Omental fat pad (tissue), 4 donors: ENCODE data around the gene SAMD15. TPM values are rescaled to one million over a fixed set of nuclear protein-coding genes. Genes with fewer than 3 reads are reported as not detected.
"Not testable (repeated sequence)": the region's sequence is repeated elsewhere in the genome, so short reads cannot be mapped to it uniquely, and the experiment has no call there.

Source experiments
- ATAC-seq: fragments of 150-250 bp; one replicate; pipeline ENCODE4 v1.9.1; 2016; ENCODE audit warnings: mild to moderate bottlenecking, moderate library complexity; ENCODE audit not compliant: low FRiP score
- DNase-seq: peaks from one replicate; pipeline ENCODE4 v3.0.0-alpha.2; 2019; ENCODE audit warnings: low spot score
- total RNA-seq, 4 donors: library from RNA; depleted of rRNA; stranded (reverse); fragments of >200 nt; gene quantifications; one replicate each; pipeline ENCODE4 v1.1.0, GENCODE V29; 2016
- TF ChIP-seq, protein P1 (sequence below), 3 donors: fragments of 450-650 bp; IDR thresholded peaks; one replicate each; pipeline ENCODE4 v1.5.1; 2016 to 2017; ENCODE audit warnings: antibody characterized with exemption in 3 of 3, mild to moderate bottlenecking in 3 of 3, moderate library complexity in 2 of 3

The SAMD15 gene
- total RNA-seq, 4 donors from 2014 or later: 0.25 to 2.2 (median 0.84) TPM; not detected in 1

DNA sequence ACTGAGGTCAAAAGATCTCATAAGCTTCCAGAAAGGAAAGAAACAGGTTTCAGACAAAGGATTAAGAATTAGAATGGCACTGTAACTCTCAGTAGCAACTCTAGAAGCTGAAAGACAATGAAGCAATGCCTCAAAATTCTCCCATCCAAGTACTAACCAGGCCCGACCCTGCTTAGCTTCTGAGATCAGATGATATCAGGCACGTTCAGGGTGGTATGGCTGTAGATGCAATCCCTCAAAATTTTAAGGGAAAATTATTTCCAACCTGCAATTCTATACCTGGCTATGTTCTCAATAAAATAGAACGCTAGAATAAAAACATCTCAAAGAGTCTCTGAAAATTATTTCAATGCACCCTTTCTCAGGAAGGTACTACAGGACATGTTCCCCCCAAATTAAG lies 26.6 kb downstream of the SAMD15 start:
- TF ChIP-seq, protein P1, sequence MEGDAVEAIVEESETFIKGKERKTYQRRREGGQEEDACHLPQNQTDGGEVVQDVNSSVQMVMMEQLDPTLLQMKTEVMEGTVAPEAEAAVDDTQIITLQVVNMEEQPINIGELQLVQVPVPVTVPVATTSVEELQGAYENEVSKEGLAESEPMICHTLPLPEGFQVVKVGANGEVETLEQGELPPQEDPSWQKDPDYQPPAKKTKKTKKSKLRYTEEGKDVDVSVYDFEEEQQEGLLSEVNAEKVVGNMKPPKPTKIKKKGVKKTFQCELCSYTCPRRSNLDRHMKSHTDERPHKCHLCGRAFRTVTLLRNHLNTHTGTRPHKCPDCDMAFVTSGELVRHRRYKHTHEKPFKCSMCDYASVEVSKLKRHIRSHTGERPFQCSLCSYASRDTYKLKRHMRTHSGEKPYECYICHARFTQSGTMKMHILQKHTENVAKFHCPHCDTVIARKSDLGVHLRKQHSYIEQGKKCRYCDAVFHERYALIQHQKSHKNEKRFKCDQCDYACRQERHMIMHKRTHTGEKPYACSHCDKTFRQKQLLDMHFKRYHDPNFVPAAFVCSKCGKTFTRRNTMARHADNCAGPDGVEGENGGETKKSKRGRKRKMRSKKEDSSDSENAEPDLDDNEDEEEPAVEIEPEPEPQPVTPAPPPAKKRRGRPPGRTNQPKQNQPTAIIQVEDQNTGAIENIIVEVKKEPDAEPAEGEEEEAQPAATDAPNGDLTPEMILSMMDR (IDR thresholded peaks at IDR 0.05): no peak
- ATAC-seq: no peak

DNA sequence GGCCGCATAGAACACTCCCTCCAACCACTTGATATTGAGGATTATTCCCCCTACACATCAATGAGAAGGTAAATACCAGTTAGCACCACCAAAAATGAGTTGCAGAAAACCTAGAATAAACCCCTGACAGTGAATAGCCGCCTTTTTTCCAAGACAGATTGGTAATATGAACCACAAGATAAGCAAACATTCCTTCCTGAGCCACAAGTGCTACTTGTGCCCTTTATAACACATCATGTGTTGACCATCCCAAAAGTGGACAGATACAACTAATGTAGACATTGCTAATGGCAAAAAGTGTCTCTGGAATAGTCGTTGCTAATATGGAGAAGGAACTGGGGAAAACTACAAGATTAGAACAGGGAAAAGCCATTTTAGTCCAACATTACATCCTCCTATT lies 28.9 kb downstream of the SAMD15 start:
- ATAC-seq: no peak
- no peak for DNase-seq
- TF ChIP-seq, protein P1 (IDR thresholded peaks at IDR 0.05): no peak

More for the DNA sequence above, 26.6 kb downstream of the SAMD15 start:
- no peak for DNase-seq

DNA sequence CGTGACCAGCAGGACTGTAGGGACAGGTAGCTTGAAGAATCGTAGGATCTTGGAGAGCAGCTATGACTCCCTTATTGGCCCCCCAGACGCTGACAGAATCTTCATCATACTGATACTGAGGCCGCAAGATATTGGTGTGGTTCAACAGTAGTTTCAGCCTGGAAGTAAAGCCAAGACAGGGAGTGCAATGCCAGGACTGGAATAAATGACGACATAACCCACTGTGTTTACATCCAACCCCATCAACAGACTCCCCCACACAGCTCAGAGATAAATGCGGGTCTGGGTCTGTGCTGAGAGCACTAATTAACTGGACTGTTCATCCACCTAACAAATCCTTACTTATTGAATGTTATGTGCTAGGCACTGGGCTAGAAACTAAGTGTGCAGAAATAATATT lies 29.5 kb downstream of the SAMD15 start:
- TF ChIP-seq, protein P1 (IDR thresholded peaks at IDR 0.05): no peak
- no peak for DNase-seq
- peak; percentile 41 for ATAC-seq

DNA sequence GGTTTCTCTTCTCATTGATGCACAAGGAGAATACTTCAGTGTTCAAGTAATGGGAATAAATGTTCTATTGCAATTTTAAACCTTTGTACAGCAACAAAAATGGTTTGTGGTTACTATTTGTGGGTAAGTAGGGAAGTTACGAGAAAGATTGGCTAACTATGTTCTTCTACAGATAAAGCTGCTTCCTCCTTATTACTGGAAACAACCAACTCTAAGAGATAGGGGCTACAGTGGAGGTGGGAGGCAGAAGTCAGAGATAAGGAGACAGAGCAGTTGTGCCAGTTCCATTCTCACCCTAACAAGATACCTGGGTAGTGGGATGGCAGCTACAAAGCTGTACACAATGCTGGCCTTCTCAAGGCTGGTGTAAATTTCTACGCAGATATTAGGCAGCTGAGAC lies 30.0 kb downstream of the SAMD15 start:
- no peak for ATAC-seq
- TF ChIP-seq, protein P1 (IDR thresholded peaks at IDR 0.05): no peak
- DNase-seq: no peak

DNA sequence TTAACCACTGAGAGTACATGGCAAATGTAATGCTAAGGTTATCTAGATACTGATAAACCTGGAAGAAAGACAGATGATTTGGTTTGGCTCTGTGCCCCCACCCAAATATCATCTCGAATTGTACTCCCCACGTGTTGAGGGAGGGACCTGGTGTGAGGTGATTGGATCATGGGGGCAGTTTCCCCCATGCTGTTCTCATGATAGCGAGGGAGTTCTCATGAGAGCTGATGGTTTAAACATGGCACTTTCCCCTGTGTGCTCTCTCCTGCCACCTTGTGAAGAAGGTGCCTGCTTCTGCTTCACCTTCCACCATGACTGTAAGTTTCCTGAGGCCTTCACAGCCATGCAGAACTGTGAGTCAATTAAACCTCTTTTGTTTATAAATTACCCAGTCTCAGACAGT lies 32.0 kb downstream of the SAMD15 start:
- TF ChIP-seq, protein P1 (IDR thresholded peaks at IDR 0.05): no peak
- no peak for ATAC-seq

DNA sequence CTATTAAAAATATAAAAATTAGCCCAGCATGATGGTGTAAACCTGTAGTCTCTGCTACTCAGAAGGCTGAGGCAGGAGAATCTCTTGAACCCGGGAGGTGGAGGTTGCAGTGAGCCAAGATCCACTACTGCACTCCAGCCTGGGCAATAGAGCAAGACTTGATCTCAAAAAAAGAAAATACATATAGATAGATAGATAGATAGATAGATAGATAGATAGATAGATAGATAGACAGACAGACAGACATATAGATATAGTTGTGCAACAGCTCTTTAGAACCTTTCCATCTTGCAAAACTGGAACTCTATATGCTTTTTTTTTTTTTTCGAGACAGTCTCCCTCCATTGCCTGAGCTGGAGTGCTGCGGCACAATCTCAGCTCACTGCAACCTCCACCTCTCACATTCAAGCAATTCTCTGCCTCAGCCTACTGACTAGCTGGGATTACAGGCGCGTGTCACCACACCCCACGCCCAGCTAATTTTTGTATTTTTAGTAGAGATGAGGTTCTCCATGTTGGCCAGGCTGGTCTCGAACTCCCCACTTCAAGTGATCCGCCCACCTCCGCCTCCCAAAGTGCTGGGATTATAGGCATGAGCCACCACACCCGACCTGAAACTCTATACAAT lies 38.3 kb downstream of the SAMD15 start:
- not testable (repeated sequence) for ATAC-seq, DNase-seq

More for the DNA sequence above, 32.0 kb downstream of the SAMD15 start:
- DNase-seq: no peak

DNA sequence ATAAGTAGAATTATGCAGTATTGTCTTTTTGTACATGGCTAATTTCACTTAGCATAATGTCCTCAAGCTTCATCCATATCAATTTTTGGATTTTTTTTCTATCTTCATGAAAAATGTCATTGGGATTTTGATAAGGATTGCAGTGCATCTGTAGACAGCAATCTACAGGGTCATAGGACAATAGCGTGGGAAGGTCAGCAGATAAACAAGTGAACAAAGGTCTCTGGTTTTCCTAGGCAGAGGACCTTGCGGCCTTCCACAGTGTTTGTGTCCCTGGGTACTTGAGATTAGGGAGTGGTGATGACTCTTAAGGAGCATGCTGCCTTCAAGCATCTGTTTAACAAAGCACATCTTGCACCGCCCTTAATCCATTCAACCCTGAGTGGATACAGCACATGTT lies 38.9 kb downstream of the SAMD15 start:
- not testable (repeated sequence) for ATAC-seq, DNase-seq

DNA sequence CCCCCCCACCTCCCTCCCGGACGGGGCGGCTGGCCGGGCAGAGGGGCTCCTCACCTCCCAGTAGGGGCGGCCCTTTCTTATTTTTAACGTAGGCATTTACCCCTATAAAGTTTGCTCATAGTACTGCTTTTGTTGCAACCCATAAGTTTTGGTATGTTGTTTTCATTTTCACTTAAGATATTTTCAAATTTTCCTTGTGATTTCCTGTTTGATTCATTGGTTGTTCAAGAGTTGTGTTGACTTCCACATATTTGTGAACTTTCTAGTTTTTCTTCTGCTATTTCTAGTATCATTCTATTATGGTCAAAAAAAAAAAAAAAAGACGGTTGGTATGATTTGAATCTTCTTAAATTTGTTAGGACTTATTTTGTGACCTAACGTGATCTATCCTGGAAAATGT lies 39.7 kb downstream of the SAMD15 start:
- ATAC-seq (no peak), DNase-seq (no peak)
- TF ChIP-seq, protein P1 (IDR thresholded peaks at IDR 0.05): no peak
